GM23338 (cell line): Measurements from ENCODE around the gene OR56A5.

Experiments
- CREB1 ChIP-seq: fragments of 250-450 bp; sonication (Bioruptor Pico); IDR thresholded peaks from 2 replicates; pipeline ENCODE4 v1.5.0; 2020; ENCODE audit warnings: low read depth, mild to moderate bottlenecking, moderate library complexity
- EZH2 ChIP-seq: fragments of 200-600 bp; sonication (generic); IDR thresholded peaks from one replicate; pipeline ENCODE4 v1.8.0; 2017; ENCODE audit warnings: antibody characterized with exemption, mild to moderate bottlenecking, low read depth; ENCODE audit not compliant: unreplicated experiment
- EZH2phosphoT487 ChIP-seq: fragments of 200-600 bp; sonication (generic); IDR thresholded peaks from one replicate; pipeline ENCODE4 v1.8.1; 2018; ENCODE audit warnings: antibody characterized with exemption; ENCODE audit not compliant: unreplicated experiment
- NANOG ChIP-seq: IDR thresholded peaks from 2 replicates; pipeline ENCODE4 v1.6.1; 2016; ENCODE audit warnings: antibody characterized with exemption, borderline replicate concordance
- POLR2AphosphoS5 ChIP-seq: IDR thresholded peaks from 2 replicates; pipeline ENCODE4 v1.6.1; 2016; ENCODE audit warnings: antibody characterized with exemption, low read depth
- STAT1 ChIP-seq: IDR thresholded peaks from one replicate; pipeline ENCODE4 v1.6.1; 2016; ENCODE audit warnings: antibody characterized with exemption; ENCODE audit not compliant: unreplicated experiment
- TF ChIP-seq, protein P1 (sequence below), 2 experiments: fragments of 200-600 bp in 1 of 2; sonication (generic) in 1 of 2; conservative IDR thresholded peaks; 2 replicates each; pipeline versions ENCODE4 v1.5.1 to v1.6.1; 2016 to 2017; ENCODE audit warnings: antibody characterized with exemption in 2 of 2, low read depth in 2 of 2, mild to moderate bottlenecking in 2 of 2, moderate library complexity in 1 of 2

GRCh38 chr11:5989203-5989602, 20.9 kb upstream of the OR56A5 start:
- TF ChIP-seq EZH2: no peak
- no peak for TF ChIP-seq EZH2phosphoT487
- no peak for TF ChIP-seq CREB1 (CRISPR knock-in tag)
- TF ChIP-seq, protein P1, sequence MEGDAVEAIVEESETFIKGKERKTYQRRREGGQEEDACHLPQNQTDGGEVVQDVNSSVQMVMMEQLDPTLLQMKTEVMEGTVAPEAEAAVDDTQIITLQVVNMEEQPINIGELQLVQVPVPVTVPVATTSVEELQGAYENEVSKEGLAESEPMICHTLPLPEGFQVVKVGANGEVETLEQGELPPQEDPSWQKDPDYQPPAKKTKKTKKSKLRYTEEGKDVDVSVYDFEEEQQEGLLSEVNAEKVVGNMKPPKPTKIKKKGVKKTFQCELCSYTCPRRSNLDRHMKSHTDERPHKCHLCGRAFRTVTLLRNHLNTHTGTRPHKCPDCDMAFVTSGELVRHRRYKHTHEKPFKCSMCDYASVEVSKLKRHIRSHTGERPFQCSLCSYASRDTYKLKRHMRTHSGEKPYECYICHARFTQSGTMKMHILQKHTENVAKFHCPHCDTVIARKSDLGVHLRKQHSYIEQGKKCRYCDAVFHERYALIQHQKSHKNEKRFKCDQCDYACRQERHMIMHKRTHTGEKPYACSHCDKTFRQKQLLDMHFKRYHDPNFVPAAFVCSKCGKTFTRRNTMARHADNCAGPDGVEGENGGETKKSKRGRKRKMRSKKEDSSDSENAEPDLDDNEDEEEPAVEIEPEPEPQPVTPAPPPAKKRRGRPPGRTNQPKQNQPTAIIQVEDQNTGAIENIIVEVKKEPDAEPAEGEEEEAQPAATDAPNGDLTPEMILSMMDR (conservative IDR thresholded peaks at IDR 0.05; ENCODE audit: low read depth in 2 of 2): no peak
- no peak for TF ChIP-seq POLR2AphosphoS5
- TF ChIP-seq NANOG: no peak
- TF ChIP-seq STAT1: no peak
